GM19099 (cell line): ENCODE results near the gene SSNA1.

Source experiments
- POLR2A ChIP-seq: IDR thresholded peaks from 3 replicates; pipeline ENCODE4 v1.6.1; 2011; ENCODE audit warnings: low read depth; ENCODE audit not compliant: insufficient read length; ENCODE audit errors: extremely low read depth

The SSNA1 gene

GRCh38 chr9:137183980-137184595, 4.4 kb upstream of the SSNA1 start:
- no peak for TF ChIP-seq POLR2A

DNA sequence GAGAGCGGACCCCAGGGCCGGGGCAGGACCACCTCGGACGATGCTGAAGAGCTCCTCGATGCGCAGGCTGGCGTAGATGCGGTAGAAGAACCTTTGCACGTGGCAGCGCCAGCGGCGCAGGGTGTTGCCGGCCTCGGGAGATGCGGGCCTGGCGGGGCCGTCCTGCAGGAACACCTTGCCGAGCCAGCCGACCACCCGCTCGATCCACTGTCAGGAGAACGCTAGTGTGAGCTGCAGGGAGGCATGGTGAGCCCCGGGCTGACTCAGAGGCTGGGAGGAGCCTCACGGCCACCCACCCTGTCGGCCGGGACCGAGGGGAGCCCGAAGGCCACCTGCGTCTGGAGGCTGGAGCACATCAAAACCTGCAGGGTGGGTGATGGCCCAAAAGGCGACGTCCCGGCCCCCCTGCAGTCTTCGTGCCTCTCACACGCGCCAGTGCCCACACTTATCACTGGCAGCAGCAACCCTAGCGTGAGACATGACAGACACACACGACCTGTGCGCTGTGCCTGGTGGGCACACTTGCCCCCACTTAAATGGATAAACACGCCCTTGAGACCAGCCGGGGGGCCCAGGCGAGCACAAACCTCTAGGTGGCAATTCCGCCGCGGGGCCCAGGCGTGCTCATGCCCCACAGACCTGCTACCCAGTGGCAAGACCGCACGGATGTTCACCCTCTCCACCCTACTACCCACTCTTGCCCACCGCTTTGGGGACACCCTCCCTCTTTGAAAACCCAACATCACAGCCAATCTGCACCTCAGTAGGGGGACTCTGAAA, 3.4 kb upstream of the SSNA1 start:
- TF ChIP-seq POLR2A = no peak

DNA sequence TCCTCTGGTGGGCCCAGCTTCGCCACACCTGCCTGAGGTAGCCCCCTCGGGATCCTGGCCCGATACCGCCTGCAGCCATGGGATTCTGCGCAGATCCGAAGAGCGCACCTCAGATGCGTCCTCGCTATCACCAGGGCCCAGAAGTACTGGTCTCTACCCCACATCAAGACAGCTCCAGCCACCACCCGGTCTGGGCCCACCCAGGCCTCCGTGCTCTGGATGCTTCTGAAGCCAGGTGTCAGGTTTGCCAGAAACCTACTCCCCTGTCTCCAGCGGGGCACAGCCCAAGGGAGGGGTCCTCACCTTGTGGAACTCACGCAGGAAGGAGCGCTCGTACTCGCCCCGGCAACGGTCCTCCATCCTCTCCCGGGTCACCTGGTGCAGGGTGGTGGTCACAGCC, 2.6 kb upstream of the SSNA1 start:
- TF ChIP-seq POLR2A = no peak

- no peak for TF ChIP-seq POLR2A
Observed at GRCh38 chr9:137186385-137186784, 2.1 kb upstream of the SSNA1 start.

DNA sequence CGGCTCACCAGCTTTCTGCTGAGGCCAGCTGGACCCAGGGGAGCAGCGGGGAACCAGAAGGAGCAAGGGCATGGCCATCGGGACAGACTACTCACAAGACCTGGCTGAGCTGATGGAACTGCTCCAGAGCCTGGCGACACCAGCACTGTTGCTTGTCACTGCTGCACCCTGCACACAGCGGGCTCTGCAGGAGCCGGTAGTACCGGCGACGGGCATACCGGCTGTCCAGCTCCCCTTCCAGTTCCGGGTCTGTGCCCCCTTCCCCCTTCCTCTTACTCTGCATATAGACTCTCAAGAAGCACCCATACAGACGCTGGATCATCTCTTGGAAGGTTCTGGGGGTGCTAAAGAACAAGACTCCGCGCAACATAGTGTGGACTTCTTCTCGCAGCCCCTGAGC, 1.1 kb upstream of the SSNA1 start:
- TF ChIP-seq POLR2A = no peak

- no peak for TF ChIP-seq POLR2A
Observed at GRCh38 chr9:137188086-137188489, 388 bp upstream of the SSNA1 start.

GRCh38 chr9:137189297-137190295, 1.1 kb downstream of the SSNA1 start:
- TF ChIP-seq POLR2A = no peak

GRCh38 chr9:137190315-137190856, 1.9 kb downstream of the SSNA1 start:
- TF ChIP-seq POLR2A = no peak

- no peak for TF ChIP-seq POLR2A
Observed at GRCh38 chr9:137191245-137191644, 2.8 kb downstream of the SSNA1 start.

GRCh38 chr9:137191691-137192447, 3.4 kb downstream of the SSNA1 start:
- no peak for TF ChIP-seq POLR2A

- TF ChIP-seq POLR2A = no peak
Observed at GRCh38 chr9:137192448-137192780, 3.9 kb downstream of the SSNA1 start.

DNA sequence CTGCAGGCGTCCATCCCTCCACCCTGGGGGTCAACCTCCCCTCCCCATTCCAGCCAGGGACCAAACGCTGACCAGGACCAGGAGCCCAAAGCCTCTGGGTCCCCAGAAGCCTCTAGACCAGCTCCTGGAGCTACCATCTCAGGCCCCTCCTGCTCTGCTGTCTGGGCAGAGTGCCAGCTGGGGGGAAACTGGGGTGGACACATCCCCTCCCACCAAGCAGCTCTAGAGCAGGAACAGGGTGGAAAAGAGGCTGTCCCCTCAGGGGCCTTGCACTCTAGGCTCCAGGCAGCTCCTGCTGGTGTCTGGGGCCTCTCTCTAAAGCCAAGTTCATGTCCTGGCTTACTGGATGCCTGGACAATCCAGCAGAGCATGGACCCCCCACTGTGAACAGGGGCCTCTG, 4.4 kb downstream of the SSNA1 start:
- TF ChIP-seq POLR2A = no peak

- no peak for TF ChIP-seq POLR2A
Observed at GRCh38 chr9:137193771-137194170, 5.3 kb downstream of the SSNA1 start.

DNA sequence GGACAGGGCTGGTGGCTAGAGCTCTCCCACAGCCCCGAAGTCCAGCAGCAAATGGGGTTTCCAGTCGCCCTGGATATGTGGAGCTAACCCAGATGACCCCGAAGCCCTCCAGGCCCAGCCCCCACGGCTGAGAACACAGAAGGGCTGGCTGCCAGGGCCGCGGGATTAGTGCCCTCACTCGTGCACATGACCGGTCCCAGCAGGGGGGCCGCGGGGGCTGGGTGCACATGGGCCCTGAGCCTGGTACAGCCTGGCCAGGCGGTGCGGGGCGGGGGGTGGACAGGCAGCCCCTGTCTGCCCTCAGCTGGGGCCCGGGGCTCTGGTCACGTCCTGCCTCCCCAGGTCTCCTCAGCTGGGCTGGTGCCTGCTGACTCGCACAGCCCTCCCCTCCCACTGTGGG, 5.9 kb downstream of the SSNA1 start:
- no peak for TF ChIP-seq POLR2A
